OCI-LY1 (cell line): ENCODE data around the gene CYTH2.

ENCODE experiments used
- H2AFZ ChIP-seq: fragments of 200-600 bp; sonication (generic), shearing (Covaris generic); 2 replicates; pipeline ENCODE4 v1.6.0; 2014; ENCODE audit warnings: antibody characterized with exemption, mild to moderate bottlenecking, low read length
- H3F3A ChIP-seq: fragments of 200-600 bp; sonication (generic), shearing (Covaris generic); 2 replicates; pipeline ENCODE4 v1.6.0; 2014; ENCODE audit warnings: mild to moderate bottlenecking, antibody characterized with exemption, low read length, moderate library complexity; ENCODE audit not compliant: insufficient read depth
- H3K27ac ChIP-seq: fragments of 200-600 bp; sonication (generic); 2 replicates; pipeline ENCODE4 v1.5.1; 2014; ENCODE audit warnings: low read length, mixed run types, mild to moderate bottlenecking, low read depth; ENCODE audit not compliant: poor library complexity, severe bottlenecking
- H3K27me3 ChIP-seq: fragments of 200-600 bp; sonication (generic); 2 replicates; pipeline ENCODE4 v1.6.0; 2014; ENCODE audit warnings: antibody characterized with exemption, mild to moderate bottlenecking, low read length, moderate library complexity; ENCODE audit not compliant: insufficient read depth
- H3K36me3 ChIP-seq: fragments of 200-600 bp; sonication (generic); 2 replicates; pipeline ENCODE4 v1.6.1; 2014; ENCODE audit warnings: mild to moderate bottlenecking, antibody characterized with exemption, low read length, moderate library complexity, mixed read lengths; ENCODE audit not compliant: insufficient read depth
- H3K4me1 ChIP-seq: fragments of 200-600 bp; sonication (generic); 2 replicates; pipeline ENCODE4 v1.5.1; 2014; ENCODE audit warnings: mild to moderate bottlenecking, low read length, moderate library complexity; ENCODE audit not compliant: insufficient read depth, severe bottlenecking
- H3K4me2 ChIP-seq: fragments of 200-600 bp; sonication (generic), shearing (Covaris generic); 2 replicates; pipeline ENCODE4 v1.6.1; 2014; ENCODE audit warnings: low read length
- H3K4me3 ChIP-seq: fragments of 200-600 bp; sonication (generic); 2 replicates; pipeline ENCODE4 v1.5.1; 2014; ENCODE audit warnings: low read length, low read depth, mild to moderate bottlenecking, mixed read lengths; ENCODE audit not compliant: poor library complexity, severe bottlenecking
- H3K79me2 ChIP-seq: fragments of 200-600 bp; shearing (Covaris generic); 2 replicates; pipeline ENCODE4 v1.6.1; 2016; ENCODE audit warnings: mixed run types, low read length, mixed read lengths; ENCODE audit not compliant: insufficient read depth
- H3K9ac ChIP-seq: fragments of 200-600 bp; sonication (generic), shearing (Covaris generic); 2 replicates; pipeline ENCODE4 v1.6.1; 2014; ENCODE audit warnings: mild to moderate bottlenecking, low read length, mixed read lengths
- H3K9me2 ChIP-seq: fragments of 200-600 bp; sonication (generic), shearing (Covaris generic); 2 replicates; pipeline ENCODE4 v1.6.1; 2014; ENCODE audit warnings: low read depth, mild to moderate bottlenecking, low read length, mixed read lengths
- H3K9me3 ChIP-seq: fragments of 200-600 bp; shearing (Covaris generic); 2 replicates; pipeline ENCODE4 v1.6.1; 2014; ENCODE audit warnings: low read length, mixed read lengths
- H4K20me1 ChIP-seq: fragments of 200-600 bp; sonication (generic), shearing (Covaris generic); 2 replicates; pipeline ENCODE4 v1.6.0; 2016; ENCODE audit warnings: mild to moderate bottlenecking, low read length; ENCODE audit not compliant: insufficient read depth
- EZH2 ChIP-seq: fragments of 200-600 bp; sonication (generic), shearing (Covaris generic); IDR thresholded peaks from 2 replicates; pipeline ENCODE4 v1.8.0; 2017; ENCODE audit warnings: borderline replicate concordance, mixed run types, mild to moderate bottlenecking, antibody characterized with exemption, low read length, moderate library complexity, mixed read lengths
- TF ChIP-seq, protein P1 (sequence below): fragments of 200-600 bp; sonication (generic), shearing (Covaris generic); IDR thresholded peaks from 2 replicates; pipeline ENCODE4 v1.5.1; 2017; ENCODE audit warnings: mild to moderate bottlenecking, antibody characterized with exemption, low read length, moderate library complexity, mixed read lengths

Gene CYTH2

DNA sequence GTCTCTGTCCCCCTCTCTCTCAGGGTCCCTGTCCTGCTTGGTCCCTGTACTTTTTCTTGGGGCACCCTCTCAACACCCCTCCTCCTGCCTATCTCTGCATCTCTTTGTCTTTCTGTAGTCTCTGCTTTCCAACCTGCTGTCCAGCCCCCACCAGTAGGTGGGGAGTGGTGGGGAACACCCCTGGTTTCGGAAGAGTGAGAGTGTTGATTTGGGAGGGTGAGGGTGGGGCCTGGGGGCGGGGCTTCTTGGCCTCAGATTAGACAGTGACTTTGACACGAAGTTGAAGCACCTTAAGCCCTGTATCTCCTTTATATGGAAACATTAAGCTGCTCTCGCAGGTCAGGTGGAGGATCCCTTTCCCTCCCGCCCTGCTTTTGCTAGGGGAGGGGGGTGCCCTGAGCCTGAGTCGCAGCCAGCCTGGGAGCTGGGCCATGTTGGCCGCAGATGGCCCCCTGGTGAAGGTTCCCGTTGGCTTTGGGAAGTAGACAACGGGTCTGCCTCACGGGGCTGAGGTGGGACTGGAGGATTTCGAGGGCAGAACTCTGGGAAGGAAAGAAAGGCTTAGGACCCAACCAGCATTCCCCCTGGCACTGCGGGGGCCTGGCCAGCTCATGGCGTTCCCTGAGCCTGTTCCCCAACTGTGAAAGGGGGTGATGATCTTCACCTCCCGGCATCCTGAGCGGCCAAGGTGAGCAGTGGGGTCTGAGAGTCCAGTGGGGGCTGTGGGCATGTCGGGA, 13.8 kb upstream of the CYTH2 start, which contains the start of gene KCNJ14:
KCNJ14 (plus strand) TSS at position 404 of the 737 bp plus-strand sequence. CDS start 6,151 bp downstream, outside the sequence.
- no peaks in the 10 kb centered on the region for H4K20me1 ChIP-seq
- no peak within 1 kb of the TSS for H3K4me3 ChIP-seq
- no peak for TF ChIP-seq EZH2
- H3K27ac ChIP-seq: no peak within 1 kb of the TSS
- no peaks in the 10 kb centered on the region for H3K4me1 ChIP-seq
- H3K9ac ChIP-seq: no peak within 1 kb of the TSS
- H3K36me3 ChIP-seq: peaks cover 80% of the 10 kb centered on the region
- H3K9me2 ChIP-seq: no peaks in the 10 kb centered on the region
- H2AFZ ChIP-seq: no peak within 1 kb of the TSS
- no peaks in the 10 kb centered on the region for H3K79me2 ChIP-seq
- no peaks in the 10 kb centered on the region for H3K9me3 ChIP-seq
- no peaks in the 10 kb centered on the region for H3K27me3 ChIP-seq
- no peaks in the 10 kb centered on the region for H3F3A ChIP-seq
- no peak within 1 kb of the TSS for H3K4me2 ChIP-seq

DNA sequence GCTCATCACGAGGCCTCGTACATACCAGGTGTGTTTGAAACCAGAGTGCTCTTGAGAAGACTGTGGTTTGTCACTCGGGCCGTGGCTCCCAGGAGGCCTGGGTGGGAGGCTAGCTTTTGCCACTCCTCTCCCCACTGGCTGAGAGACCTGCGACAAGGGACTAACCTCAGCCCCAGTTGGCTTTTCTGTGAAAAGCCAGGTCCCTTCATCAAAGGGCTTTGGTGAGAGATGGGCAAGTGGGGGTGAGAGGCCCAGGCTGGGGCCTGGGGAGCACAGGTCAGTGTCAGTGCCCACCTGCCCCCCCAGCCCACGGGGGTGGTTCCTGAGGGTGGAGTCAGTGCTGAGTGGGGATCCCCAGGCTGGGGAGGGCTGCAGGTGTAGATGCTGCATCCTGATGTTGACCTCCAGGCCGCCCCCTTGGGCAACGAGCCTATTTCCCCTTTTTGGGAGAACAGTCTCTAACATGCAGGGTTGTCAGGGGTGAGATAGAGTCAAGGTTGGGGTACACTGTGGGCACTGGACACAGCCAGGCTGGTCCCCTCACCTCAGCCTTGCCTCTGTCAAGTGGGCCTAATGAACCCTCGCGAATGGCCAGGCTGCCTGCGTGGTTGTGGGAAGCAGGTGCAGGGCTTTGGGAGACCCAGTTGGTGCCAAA, 13.1 kb upstream of the CYTH2 start:
- H3K36me3 ChIP-seq: peaks cover 75% of the 10 kb centered on the region

DNA sequence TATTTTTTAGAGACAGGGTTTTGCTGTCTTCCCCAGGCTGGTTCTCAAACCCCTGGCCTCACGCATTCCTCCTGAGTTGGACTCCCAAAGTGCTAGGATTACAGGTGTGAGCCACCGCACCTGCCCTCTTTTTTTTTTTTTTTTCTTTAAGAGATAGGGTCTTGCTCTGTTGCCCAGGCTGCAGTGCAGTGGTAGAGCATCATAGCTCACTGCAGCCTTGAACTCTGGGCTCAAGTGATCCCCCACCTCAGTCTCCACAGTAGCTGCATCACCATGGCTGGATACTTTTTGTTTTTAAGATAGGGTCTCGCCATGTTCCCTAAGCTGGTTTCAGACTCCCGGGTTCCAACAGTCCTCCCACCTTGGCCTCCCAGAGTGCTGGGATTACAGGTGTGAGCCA, 12.3 kb upstream of the CYTH2 start:
- Histone ChIP-seq H3F3A (no peaks in the 10 kb centered on the region), H4K20me1 (no peaks in the 10 kb centered on the region), H3K36me3 (peaks cover 74% of the 10 kb centered on the region), H3K9ac (no peak overlapping the region), H3K27me3 (no peaks in the 10 kb centered on the region), H3K4me1 (no peaks in the 10 kb centered on the region), H3K27ac (no peak overlapping the region), H3K9me2 (no peaks in the 10 kb centered on the region), H2AFZ (no peak overlapping the region), H3K4me3 (no peak overlapping the region), H3K9me3 (no peaks in the 10 kb centered on the region), H3K79me2 (no peaks in the 10 kb centered on the region), H3K4me2 (no peak overlapping the region)
- TF ChIP-seq EZH2: no peak

More for the DNA sequence above, 13.1 kb upstream of the CYTH2 start:
- Histone ChIP-seq H3K27ac (no peak overlapping the region), H3K9me2 (no peaks in the 10 kb centered on the region), H4K20me1 (no peaks in the 10 kb centered on the region), H3F3A (no peaks in the 10 kb centered on the region), H3K27me3 (no peaks in the 10 kb centered on the region), H3K4me1 (no peaks in the 10 kb centered on the region), H3K79me2 (no peaks in the 10 kb centered on the region), H3K9me3 (no peaks in the 10 kb centered on the region), H3K9ac (no peak overlapping the region), H2AFZ (no peak overlapping the region), H3K4me2 (no peak overlapping the region), H3K4me3 (no peak overlapping the region)
- TF ChIP-seq EZH2: no peak
- TF ChIP-seq, protein P1, sequence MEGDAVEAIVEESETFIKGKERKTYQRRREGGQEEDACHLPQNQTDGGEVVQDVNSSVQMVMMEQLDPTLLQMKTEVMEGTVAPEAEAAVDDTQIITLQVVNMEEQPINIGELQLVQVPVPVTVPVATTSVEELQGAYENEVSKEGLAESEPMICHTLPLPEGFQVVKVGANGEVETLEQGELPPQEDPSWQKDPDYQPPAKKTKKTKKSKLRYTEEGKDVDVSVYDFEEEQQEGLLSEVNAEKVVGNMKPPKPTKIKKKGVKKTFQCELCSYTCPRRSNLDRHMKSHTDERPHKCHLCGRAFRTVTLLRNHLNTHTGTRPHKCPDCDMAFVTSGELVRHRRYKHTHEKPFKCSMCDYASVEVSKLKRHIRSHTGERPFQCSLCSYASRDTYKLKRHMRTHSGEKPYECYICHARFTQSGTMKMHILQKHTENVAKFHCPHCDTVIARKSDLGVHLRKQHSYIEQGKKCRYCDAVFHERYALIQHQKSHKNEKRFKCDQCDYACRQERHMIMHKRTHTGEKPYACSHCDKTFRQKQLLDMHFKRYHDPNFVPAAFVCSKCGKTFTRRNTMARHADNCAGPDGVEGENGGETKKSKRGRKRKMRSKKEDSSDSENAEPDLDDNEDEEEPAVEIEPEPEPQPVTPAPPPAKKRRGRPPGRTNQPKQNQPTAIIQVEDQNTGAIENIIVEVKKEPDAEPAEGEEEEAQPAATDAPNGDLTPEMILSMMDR: no peak

DNA sequence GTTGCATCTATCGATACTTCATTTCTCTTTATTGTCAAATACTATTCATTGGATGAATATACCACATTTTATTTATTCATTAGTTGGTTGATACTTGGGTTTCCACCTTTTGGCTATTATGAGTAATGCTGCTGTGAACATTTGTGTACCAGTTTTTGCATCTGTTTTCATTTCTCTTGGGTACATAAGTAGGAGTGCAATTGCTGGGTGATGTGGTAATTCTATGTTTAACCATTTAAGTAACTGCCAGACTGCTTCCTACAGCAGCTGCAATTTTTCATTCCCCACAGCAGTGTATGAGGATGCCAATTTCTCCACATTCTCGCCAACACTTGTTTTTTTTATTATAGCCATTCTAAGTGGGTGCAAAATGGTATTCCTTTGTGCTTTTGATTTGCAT, 11.2 kb upstream of the CYTH2 start:
- no peaks in the 10 kb centered on the region for H3K9me2 ChIP-seq
- no peaks in the 10 kb centered on the region for H3F3A ChIP-seq
- no peaks in the 10 kb centered on the region for H4K20me1 ChIP-seq
- no peak overlapping the region for H3K4me2 ChIP-seq
- H3K9me3 ChIP-seq: no peaks in the 10 kb centered on the region
- no peaks in the 10 kb centered on the region for H3K79me2 ChIP-seq
- H3K36me3 ChIP-seq: peaks cover 67% of the 10 kb centered on the region
- H3K4me3 ChIP-seq: no peak overlapping the region
- H3K9ac ChIP-seq: no peak overlapping the region
- H2AFZ ChIP-seq: no peak overlapping the region
- no peaks in the 10 kb centered on the region for H3K27me3 ChIP-seq
- H3K4me1 ChIP-seq: no peaks in the 10 kb centered on the region
- H3K27ac ChIP-seq: no peak overlapping the region
- TF ChIP-seq, protein P1: no peak
